Measurements from ENCODE around the gene SLC16A8.

GRCh38 chr22:38030311-38031133 is 53.5 kb downstream of the SLC16A8 start:
- TF ChIP-seq ZNF8 (CRISPR knock-in tag; IDR thresholded peaks at IDR 0.05) = no peak
- no peak for TF ChIP-seq BACH2 (CRISPR knock-in tag; IDR thresholded peaks at IDR 0.05; ENCODE audit: borderline replicate concordance)
- no peak for TF ChIP-seq RARB (CRISPR knock-in tag; IDR thresholded peaks at IDR 0.05)
- no peak for TF ChIP-seq ARNTL (CRISPR knock-in tag; IDR thresholded peaks at IDR 0.05; ENCODE audit: borderline replicate concordance, low read depth)
- TF ChIP-seq, protein P1, sequence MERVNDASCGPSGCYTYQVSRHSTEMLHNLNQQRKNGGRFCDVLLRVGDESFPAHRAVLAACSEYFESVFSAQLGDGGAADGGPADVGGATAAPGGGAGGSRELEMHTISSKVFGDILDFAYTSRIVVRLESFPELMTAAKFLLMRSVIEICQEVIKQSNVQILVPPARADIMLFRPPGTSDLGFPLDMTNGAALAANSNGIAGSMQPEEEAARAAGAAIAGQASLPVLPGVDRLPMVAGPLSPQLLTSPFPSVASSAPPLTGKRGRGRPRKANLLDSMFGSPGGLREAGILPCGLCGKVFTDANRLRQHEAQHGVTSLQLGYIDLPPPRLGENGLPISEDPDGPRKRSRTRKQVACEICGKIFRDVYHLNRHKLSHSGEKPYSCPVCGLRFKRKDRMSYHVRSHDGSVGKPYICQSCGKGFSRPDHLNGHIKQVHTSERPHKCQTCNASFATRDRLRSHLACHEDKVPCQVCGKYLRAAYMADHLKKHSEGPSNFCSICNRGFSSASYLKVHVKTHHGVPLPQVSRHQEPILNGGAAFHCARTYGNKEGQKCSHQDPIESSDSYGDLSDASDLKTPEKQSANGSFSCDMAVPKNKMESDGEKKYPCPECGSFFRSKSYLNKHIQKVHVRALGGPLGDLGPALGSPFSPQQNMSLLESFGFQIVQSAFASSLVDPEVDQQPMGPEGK (CRISPR knock-in tag; IDR thresholded peaks at IDR 0.05; ENCODE audit: borderline replicate concordance) = no peak
- TF ChIP-seq, protein P2, sequence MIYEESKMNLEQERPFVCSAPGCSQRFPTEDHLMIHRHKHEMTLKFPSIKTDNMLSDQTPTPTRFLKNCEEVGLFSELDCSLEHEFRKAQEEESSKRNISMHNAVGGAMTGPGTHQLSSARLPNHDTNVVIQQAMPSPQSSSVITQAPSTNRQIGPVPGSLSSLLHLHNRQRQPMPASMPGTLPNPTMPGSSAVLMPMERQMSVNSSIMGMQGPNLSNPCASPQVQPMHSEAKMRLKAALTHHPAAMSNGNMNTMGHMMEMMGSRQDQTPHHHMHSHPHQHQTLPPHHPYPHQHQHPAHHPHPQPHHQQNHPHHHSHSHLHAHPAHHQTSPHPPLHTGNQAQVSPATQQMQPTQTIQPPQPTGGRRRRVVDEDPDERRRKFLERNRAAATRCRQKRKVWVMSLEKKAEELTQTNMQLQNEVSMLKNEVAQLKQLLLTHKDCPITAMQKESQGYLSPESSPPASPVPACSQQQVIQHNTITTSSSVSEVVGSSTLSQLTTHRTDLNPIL (CRISPR knock-in tag; IDR thresholded peaks at IDR 0.05; ENCODE audit: low read depth) = no peak
- TF ChIP-seq ISL1 (CRISPR knock-in tag; IDR thresholded peaks at IDR 0.05) = no peak
- no peak for TF ChIP-seq ZNF565 (CRISPR knock-in tag; conservative IDR thresholded peaks at IDR 0.05; ENCODE audit: low read depth)
- TF ChIP-seq TOX (CRISPR knock-in tag; IDR thresholded peaks at IDR 0.05; ENCODE audit: borderline replicate concordance) = no peak
